Fibroblast of skin of left quadriceps (primary cell): ENCODE measurements around the gene FAM98C.

Experiments
- DNase-seq, 2 experiments: peaks; one replicate each; pipeline ENCODE4 v3.0.0-alpha.2; 2013; ENCODE audit warnings: low read depth in 2 of 2

FAM98C gene

DNA sequence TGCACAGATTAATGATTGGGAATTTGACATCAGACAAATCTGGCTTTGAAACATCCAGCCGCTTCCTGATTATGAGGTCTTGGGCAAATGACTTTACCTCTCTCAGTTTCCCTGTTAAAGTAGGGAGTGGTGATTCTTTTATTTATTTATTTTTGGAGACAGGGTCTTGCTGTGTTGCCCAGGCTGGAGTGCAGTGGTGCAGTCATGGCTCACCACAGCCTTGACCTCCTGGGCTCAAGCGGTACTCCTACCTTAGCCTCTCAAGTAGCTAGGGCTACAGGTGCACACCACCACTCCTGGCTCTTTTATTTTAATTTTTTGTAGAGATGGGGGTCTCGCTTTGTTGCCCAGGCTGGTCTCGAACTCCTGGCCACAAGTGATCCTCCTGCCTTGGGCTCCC lies 25.8 kb upstream of the FAM98C start:
- DNase-seq, result no peak

DNA sequence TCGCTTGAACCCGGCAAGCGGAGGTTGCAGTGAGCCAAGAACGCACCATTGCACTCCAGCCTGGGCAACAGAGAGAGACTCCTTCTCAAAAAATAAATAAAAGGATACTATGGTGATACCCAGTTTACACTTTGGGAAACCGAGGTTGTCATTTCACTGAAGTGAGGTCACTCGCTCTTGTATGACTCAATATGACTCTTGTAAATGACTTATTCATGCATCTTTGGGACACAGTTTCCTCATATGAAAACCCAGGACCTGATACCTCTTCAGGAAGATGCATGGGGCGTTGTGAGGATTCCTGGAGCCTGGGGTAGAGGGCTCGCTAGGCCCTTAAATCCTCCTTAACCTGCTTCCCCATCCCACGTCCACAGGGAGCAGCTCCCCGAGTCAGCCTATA lies 24.0 kb upstream of the FAM98C start:
- no peak for DNase-seq

DNA sequence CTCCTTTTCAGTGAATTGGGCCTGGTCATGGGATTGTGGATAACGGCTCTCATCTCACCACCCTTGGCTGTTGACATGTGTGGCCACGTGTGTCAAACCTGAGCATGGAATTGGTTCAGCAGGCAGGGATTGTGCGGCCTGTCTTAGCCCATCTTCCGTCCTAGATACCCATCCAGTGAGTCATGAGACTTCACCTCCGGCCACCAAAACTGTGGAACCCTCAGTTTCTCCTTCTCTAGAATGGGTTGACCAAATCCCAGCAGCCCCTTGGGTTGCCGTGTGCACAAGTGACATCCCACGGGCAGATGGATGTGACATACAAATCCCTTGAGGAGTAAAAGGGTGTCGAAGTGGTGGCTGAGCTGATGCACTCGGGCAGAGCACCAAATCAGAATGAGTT lies 21.8 kb upstream of the FAM98C start:
- DNase-seq, result no peak

DNA sequence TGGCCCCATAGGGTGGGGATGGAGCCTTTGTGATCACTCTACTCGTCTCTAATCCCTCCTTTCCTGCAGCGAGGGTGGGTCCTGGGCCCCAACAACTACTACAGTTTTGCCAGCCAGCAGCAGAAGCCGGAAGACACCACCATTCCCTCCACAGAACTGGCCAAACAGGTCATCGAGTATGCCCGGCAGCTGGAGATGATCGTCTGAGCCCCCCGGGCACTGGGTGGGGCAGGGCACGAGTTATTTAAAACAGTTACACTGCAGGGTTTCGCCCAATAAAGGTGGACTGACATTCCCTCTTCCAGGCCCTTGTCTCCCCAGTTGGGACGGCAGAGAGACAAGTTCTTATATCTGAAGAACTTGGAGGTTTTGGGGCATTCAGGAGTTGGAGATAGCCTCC lies 19.7 kb upstream of the FAM98C start:
- no peak for DNase-seq

DNA sequence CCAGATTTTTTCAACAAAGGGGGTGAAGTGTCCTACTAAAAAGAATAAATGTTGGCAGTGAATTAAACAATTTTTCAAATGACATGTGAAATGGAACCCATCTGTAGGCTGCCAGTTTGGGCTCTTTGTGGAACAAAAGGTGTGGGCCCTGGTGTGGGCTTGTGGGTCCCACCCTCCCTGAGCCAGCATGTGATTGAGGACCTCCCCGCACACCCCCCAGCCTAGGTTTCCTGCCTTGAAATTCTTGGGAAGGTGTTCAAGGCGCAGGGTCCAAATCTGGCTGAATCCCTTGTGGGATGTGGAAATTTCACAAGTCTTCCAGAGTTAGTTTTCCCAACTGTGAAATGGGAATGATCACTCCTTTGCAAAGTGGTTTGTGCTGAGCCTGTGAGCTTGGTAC lies 19.1 kb upstream of the FAM98C start:
- no peak for DNase-seq

GRCh38 chr19:38384209-38385027 lies 18.5 kb upstream of the FAM98C start:
- DNase-seq, result no peak

DNA sequence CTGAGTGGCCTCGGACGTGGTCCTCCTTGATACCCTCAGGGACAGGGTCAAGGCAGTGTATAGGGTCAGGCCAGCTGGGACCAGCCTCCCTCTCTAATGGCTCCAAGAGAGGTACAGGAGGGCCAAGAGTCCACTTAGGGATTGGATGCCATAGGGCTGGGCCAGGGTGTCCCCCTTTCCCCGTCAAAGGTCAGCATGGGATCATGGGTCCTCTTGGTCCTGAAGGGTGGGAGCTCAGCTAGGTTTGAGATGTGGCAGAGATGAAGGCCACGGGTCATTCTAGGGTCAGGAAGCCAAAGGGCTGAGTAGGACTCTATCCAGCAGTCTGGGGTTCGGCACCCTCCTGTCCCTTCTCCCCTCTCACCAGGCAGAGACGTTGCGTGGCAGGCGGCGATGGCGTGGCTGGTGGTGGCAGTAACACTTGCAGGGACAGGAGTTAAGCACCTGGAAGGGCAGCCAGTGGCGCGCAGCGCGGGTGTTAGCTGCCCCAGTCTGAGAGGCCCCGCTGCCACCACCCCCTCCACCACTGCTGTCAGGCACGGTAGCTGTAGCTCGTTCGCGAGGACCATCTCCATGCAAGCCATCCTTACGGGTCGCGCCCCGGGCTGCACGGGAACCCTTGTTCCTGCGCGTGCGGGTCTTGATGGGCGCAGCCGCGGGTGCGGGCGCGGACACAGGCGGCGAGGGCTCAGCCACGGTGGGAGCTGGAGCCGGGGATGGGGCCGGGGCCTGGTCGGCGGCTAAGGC lies 17.7 kb upstream of the FAM98C start:
- DNase-seq, result no peak

GRCh38 chr19:38385804-38386257 lies 17.1 kb upstream of the FAM98C start:
- DNase-seq, result no peak

- DNase-seq, result no peak
Observed at GRCh38 chr19:38386300-38386970, 16.5 kb upstream of the FAM98C start.

DNA sequence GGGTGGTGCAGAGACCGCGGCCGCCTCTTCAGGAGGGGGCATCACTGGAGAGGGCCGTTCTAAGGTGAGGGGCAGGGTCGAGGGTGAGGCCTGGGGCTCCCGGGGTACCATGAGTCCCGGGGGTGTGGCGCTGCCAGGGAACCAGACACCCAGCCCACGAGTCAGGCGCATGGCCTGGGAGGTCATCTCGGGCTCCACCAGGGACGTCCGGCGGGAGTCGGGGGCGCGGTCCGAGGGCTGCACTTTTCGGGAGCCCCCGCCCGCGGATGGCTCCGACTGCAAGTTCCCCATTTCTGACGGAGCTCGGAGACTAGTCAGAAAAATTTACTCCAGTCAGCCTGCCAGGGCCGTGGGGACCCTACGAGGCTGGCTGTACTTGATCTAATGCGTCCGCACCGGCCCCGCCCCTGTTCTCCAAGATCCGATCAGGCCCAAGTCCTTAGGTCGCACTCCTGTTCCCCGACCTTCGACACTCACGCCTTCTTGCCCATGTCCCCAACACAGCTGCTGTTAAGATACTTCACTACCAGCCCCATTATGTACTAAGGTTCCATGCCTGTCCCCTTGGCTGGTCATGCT lies 15.8 kb upstream of the FAM98C start:
- DNase-seq, result no peak

DNA sequence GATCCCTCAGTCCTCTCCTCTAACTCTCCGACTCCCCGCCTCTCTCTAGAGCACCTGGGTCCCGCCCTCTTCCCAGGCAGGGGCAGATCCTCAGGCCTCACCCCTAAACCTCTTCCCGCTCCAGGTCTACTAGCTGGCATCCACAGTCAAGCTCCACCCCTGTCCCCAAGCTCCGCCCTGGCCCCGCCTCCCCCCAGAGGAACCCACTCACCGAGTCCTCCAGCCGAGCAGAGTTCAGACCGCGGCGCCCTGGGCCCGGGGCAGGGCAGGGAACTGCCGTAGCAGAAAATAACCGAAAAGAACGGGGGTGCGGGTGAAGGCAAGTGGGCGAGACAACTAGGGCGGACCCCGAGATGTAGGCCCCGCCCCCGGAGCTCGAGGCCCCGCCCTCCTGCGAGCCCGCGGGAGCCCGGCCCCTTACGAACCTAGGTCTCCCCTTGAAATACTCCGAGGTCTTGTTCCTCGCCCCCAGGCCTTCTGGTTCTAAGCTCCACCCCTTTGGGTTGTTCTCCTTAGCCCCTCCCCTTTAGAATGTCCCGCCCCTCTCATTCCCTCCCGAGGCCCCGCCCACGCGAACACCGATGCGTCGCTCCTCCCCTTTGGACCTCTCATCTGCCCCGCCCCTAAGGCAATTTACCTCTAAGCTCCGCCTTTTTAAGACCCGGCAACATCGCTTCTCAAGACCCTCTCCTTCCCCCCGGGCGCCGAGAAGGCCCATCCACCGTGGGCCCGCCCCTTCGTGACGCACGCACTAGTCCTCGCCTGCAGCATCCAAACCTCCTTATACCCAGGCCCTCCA lies 15.1 kb upstream of the FAM98C start, which contains the start of gene GGN:
Gene GGN (minus strand): TSS at position 485 of the 799 bp plus-strand sequence. CDS start 773 bp downstream, outside the sequence.
- DNase-seq, result peak; percentile 92

DNA sequence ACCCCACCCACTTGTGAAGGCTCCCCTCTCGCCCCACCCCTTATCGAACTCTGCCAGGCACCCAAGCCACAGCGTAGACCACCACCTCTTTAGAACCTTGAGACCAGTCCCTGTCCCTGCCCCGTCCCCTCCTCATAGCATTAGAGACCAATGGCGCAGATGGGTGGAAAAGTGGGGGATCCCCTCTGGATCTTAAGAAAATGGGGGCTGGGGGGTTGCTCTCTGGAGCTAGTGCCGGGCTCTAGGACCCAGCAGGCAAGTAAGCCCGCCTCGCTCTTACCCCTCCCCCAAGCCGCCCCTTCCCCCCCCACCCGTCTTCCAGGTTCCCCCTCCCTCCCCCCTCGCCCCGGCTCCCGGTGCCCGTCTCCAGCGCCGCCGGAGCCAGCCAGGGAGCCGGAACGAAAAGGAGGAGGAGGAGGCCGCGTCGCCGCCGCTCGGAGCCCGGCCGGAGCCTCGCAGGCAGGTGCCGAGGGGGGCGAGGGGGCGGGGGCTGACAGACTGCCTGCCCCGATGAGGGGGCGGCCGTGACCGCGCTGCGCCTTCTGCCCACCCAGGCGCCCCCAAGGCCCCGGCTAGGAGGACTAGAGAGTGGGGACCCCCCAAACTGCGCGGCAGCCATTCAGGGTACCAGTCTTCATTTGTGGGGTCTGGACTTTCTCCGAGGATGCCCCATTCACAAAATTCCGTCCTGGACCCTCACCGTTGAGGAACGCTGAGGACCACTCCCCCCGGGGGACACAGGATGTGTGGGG lies 14.4 kb upstream of the FAM98C start, which contains the start of gene SPRED3:
Gene SPRED3 (plus strand): TSS at position 349 of the 752 bp plus-strand sequence. CDS start 1,606 bp downstream, outside the sequence.
- no peak for DNase-seq

DNA sequence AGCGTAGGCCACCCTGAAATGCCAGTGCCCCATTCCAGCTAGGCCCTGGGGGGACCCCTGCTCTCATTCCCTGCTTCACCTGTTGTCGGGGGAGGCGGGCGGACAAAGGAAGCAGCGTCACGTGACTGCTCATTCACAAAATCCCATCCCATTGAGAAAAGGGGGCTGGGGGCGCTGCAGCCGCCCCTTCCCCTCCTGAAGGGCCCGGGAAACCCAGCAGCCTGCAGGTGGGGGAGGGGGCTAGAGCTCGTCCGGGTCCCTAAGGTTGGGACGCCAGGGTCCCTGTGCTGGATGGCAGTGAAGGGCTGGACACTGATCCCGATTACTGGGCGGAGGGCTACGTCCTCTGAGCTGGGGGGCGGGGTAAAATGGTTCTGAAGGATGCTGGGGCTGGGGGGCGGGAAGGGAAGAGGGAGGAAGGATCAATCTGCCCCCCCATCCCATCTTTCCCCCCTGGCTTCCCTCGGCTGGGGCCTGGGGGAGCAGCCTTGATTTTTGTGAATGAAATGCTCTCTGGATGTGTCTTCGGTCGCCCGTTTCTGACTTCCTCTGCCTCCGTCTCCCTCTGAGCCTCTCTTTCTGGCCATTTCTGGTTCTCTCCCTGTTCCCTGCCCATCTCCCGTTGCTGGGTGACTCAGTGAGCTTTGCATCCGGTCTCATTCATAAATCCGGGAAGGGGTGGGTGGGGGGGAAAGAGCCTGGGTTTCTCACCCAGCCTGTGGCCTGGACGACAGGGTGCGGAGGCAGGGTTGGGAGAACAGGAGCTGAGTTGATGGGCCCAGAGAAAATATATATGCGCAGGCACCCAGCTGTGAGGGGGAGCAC lies 13.6 kb upstream of the FAM98C start:
- peak; percentile 52 to 53 for DNase-seq

GRCh38 chr19:38389957-38390924 lies 12.7 kb upstream of the FAM98C start:
- DNase-seq, result no peak

DNA sequence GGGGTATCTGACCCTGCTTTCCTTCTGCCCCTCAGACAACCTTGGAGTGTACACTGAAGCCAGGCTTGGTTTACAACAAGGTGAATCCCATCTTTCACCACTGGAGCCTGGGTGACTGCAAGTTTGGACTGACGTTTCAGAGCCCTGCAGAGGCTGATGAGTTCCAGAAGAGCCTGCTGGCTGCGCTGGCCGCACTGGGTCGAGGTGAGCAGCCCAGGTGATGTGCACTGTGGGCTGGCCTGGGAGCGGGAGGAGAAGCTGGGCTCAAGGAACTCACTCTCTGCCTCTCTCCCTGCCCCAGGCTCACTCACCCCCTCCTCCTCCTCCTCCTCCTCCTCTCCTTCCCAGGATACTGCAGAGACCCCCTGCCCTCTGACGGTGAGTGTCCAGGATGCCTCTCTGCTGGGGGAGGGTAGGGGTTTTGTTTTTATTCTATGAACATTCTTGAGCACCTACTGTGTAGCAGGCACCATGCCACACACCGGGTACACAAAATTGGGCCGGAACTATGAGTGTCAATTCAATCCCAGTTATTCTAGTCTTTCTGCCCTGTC lies 10.9 kb upstream of the FAM98C start:
- no peak for DNase-seq

- no peak for DNase-seq
Observed at GRCh38 chr19:38392707-38393308, 10.1 kb upstream of the FAM98C start.

GRCh38 chr19:38394488-38394887 lies 8.4 kb upstream of the FAM98C start:
- DNase-seq, result no peak
